ENCODE measurements around the gene RPL37. TPM values are rescaled to one million over a fixed set of nuclear protein-coding genes. Genes with fewer than 3 reads are reported as not detected.

The RPL37 gene
- total RNA-seq, 1 experiment from 2014 or later, result 916 TPM

DNA sequence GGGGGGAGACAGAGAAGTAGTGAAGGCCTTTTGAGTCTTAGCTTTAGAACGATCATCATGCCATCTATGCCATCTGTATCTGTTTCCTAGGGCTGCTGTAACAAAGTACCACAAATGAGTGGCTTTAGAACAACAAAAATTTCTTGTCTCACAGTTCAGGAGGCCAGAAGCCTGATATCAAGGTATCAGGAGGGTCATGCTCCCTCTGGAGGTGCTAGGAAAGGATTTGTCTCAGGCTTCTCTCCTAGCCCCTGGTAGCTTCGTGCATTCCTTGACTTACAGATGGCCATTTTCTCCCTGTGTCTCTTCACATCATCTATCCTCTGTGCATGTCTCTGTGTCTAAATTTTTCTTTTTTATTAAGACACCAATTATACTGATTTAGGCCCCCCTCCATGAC, 11.3 kb upstream of the RPL37 start:
- TF ChIP-seq SIN3A (IDR thresholded peaks at IDR 0.05; ENCODE audit: borderline replicate concordance, insufficient read depth, low read depth, low read length), result no peak
- Histone ChIP-seq H3K4me1 (ENCODE audit: control insufficient read depth, insufficient read depth, low read length) (0 out of 2 replicates have a peak, but pooled peaks cover under 1% of the 10 kb centered on the region), H3K27me3 (ENCODE audit: control insufficient read depth, insufficient read depth, low read length) (0 out of 2 replicates have a peak, but pooled peaks cover 6% of the 10 kb centered on the region), H3K27ac (ENCODE audit: low read length) (no peak overlapping the region), H3K9me3 (ENCODE audit: control insufficient read depth, insufficient read depth, low read depth, low read length) (no peaks in the 10 kb centered on the region), H3K4me3 (ENCODE audit: low read depth in 2 of 2, low read length in 2 of 2) (no peak overlapping the region), H3K36me3 (ENCODE audit: control insufficient read depth, insufficient read depth, low read length) (no peaks in the 10 kb centered on the region)
- DNase-seq (ENCODE audit: low read depth, low spot score) (no peak), ATAC-seq (no peak)
- in situ Hi-C loops (cut with HindIII; ENCODE audit: low pct_unique_long_range_greater_than_20kb, low sequenced_read_pairs), result no loop called here
- BruUV-seq (replicated peaks), result no TSS peak
- intact Hi-C loops (cut with micrococcal nuclease; ENCODE audit: unreplicated experiment), result no loop called here
- CTCF ChIA-PET, result no interaction called here
- POLR2A ChIA-PET, result no interaction called here

DNA sequence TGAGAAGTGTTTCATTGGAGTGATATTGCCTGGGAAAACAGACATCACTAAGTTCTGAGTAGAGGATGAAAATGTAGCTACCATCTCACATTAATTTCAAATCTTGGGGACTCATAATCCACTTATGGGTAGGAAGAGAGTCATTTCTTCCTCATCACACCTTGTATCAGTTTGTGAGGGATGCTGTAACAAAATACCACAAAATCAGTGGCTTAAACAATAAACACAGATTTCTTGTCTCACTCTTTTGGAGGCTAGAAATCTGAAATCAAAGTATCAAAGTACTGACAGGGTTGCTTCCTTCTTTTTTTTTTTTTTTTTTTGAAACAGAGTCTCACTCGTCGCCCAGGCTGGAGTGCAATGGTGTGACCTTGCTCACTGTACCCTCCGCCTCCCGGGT, 9.5 kb upstream of the RPL37 start:
- H3K4me3 ChIP-seq (ENCODE audit: low read depth in 2 of 2, low read length in 2 of 2), result no peak overlapping the region
- TF ChIP-seq, protein P1, sequence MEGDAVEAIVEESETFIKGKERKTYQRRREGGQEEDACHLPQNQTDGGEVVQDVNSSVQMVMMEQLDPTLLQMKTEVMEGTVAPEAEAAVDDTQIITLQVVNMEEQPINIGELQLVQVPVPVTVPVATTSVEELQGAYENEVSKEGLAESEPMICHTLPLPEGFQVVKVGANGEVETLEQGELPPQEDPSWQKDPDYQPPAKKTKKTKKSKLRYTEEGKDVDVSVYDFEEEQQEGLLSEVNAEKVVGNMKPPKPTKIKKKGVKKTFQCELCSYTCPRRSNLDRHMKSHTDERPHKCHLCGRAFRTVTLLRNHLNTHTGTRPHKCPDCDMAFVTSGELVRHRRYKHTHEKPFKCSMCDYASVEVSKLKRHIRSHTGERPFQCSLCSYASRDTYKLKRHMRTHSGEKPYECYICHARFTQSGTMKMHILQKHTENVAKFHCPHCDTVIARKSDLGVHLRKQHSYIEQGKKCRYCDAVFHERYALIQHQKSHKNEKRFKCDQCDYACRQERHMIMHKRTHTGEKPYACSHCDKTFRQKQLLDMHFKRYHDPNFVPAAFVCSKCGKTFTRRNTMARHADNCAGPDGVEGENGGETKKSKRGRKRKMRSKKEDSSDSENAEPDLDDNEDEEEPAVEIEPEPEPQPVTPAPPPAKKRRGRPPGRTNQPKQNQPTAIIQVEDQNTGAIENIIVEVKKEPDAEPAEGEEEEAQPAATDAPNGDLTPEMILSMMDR (IDR thresholded peaks at IDR 0.05), result no peak
- no peak for TF ChIP-seq POLR2AphosphoS5 (IDR thresholded peaks at IDR 0.05; ENCODE audit: low read depth, low read length)
- no peak for TF ChIP-seq TCF7L2 (IDR thresholded peaks at IDR 0.05; ENCODE audit: low read depth, low read length)
- TF ChIP-seq, protein P2, sequence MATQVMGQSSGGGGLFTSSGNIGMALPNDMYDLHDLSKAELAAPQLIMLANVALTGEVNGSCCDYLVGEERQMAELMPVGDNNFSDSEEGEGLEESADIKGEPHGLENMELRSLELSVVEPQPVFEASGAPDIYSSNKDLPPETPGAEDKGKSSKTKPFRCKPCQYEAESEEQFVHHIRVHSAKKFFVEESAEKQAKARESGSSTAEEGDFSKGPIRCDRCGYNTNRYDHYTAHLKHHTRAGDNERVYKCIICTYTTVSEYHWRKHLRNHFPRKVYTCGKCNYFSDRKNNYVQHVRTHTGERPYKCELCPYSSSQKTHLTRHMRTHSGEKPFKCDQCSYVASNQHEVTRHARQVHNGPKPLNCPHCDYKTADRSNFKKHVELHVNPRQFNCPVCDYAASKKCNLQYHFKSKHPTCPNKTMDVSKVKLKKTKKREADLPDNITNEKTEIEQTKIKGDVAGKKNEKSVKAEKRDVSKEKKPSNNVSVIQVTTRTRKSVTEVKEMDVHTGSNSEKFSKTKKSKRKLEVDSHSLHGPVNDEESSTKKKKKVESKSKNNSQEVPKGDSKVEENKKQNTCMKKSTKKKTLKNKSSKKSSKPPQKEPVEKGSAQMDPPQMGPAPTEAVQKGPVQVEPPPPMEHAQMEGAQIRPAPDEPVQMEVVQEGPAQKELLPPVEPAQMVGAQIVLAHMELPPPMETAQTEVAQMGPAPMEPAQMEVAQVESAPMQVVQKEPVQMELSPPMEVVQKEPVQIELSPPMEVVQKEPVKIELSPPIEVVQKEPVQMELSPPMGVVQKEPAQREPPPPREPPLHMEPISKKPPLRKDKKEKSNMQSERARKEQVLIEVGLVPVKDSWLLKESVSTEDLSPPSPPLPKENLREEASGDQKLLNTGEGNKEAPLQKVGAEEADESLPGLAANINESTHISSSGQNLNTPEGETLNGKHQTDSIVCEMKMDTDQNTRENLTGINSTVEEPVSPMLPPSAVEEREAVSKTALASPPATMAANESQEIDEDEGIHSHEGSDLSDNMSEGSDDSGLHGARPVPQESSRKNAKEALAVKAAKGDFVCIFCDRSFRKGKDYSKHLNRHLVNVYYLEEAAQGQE (IDR thresholded peaks at IDR 0.05; ENCODE audit: insufficient read depth in 1 of 2, low read depth in 2 of 2, low read length in 1 of 2), result no peak
- no peak for TF ChIP-seq SIN3A (IDR thresholded peaks at IDR 0.05; ENCODE audit: borderline replicate concordance, insufficient read depth, low read depth, low read length)
- ATAC-seq (no peak), DNase-seq (ENCODE audit: low read depth, low spot score) (no peak)
- no TSS peak for BruUV-seq (replicated peaks)
- H3K27ac ChIP-seq (ENCODE audit: low read length), result no peak overlapping the region
- intact Hi-C loops (cut with micrococcal nuclease; ENCODE audit: unreplicated experiment) (no loop called here), in situ Hi-C loops (cut with HindIII; ENCODE audit: low pct_unique_long_range_greater_than_20kb, low sequenced_read_pairs) (no loop called here)
- no peaks in the 10 kb centered on the region for H3K36me3 ChIP-seq (ENCODE audit: control insufficient read depth, insufficient read depth, low read length)
- CTCF ChIA-PET, result no interaction called here
- H3K4me1 ChIP-seq (ENCODE audit: control insufficient read depth, insufficient read depth, low read length), result 0 out of 2 replicates have a peak, but pooled peaks cover 6% of the 10 kb centered on the region
- no peaks in the 10 kb centered on the region for H3K9me3 ChIP-seq (ENCODE audit: control insufficient read depth, insufficient read depth, low read depth, low read length)
- H3K27me3 ChIP-seq (ENCODE audit: control insufficient read depth, insufficient read depth, low read length), result 0 out of 2 replicates have a peak, but pooled peaks cover 6% of the 10 kb centered on the region
- POLR2A ChIA-PET, result no interaction called here

DNA sequence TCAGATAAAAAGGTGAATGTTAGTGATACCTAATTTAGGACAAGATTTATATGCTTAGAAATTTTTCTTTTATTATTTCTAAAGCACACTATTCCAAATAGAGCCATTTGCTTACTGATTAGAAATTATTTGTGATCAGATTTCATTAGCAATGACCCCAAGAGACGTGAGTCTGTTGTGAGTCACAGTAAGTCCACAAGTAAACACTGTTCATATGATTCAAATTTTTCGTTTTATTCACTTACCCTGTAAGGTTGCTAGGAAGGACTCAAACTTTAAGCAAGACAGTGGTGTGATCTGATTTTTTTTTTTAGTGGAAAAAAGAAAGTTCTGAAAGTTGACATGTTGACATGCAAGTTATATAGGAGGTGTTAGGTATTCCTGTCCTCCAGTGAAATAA, 7.3 kb upstream of the RPL37 start:
- Histone ChIP-seq H3K9me3 (ENCODE audit: control insufficient read depth, insufficient read depth, low read depth, low read length) (no peaks in the 10 kb centered on the region), H3K27me3 (ENCODE audit: control insufficient read depth, insufficient read depth, low read length) (0 out of 2 replicates have a peak, but pooled peaks cover 6% of the 10 kb centered on the region), H3K4me1 (ENCODE audit: control insufficient read depth, insufficient read depth, low read length) (0 out of 2 replicates have a peak, but pooled peaks cover 6% of the 10 kb centered on the region), H3K27ac (ENCODE audit: low read length) (no peak overlapping the region), H3K4me3 (ENCODE audit: low read depth in 2 of 2, low read length in 2 of 2) (no peak overlapping the region), H3K36me3 (ENCODE audit: control insufficient read depth, insufficient read depth, low read length) (no peaks in the 10 kb centered on the region)
- no peak for DNase-seq (ENCODE audit: low read depth, low spot score)
- in situ Hi-C loops (cut with HindIII; ENCODE audit: low pct_unique_long_range_greater_than_20kb, low sequenced_read_pairs), result no loop called here
- ChIA-PET POLR2A (no interaction called here), CTCF (no interaction called here)
- intact Hi-C loops (cut with micrococcal nuclease; ENCODE audit: unreplicated experiment), result no loop called here
- no peak for ATAC-seq
- no TSS peak for BruUV-seq (replicated peaks)
- TF ChIP-seq, protein P2 (IDR thresholded peaks at IDR 0.05; ENCODE audit: insufficient read depth in 1 of 2, low read depth in 2 of 2, low read length in 1 of 2), result no peak
- TF ChIP-seq TCF7L2 (IDR thresholded peaks at IDR 0.05; ENCODE audit: low read depth, low read length) (no peak), SIN3A (IDR thresholded peaks at IDR 0.05; ENCODE audit: borderline replicate concordance, insufficient read depth, low read depth, low read length) (no peak), POLR2AphosphoS5 (IDR thresholded peaks at IDR 0.05; ENCODE audit: low read depth, low read length) (no peak)
- TF ChIP-seq, protein P1 (IDR thresholded peaks at IDR 0.05), result no peak
